K562 (cell line): Measurements from ENCODE around the gene TRAF7. TPM values are rescaled to one million over a fixed set of nuclear protein-coding genes. Genes with fewer than 3 reads are reported as not detected.

Source experiments
- DPF2 ChIP-seq: fragments of 450-650 bp; IDR thresholded peaks from 2 replicates; pipeline ENCODE4 v1.6.1; 2016
- FOXK2 ChIP-seq, 2 experiments: fragments of 450-650 bp; IDR thresholded peaks in 1 of 2; conservative IDR thresholded peaks in 1 of 2; 2 replicates each; pipeline ENCODE4 v1.6.1; 2016; ENCODE audit warnings: low read depth in 2 of 2, mild to moderate bottlenecking in 1 of 2
- GABPB2 ChIP-seq: fragments of 250-450 bp; sonication (Bioruptor Pico); conservative IDR thresholded peaks from 2 replicates; pipeline ENCODE4 v1.5.1; 2021; ENCODE audit warnings: mild to moderate bottlenecking
- HBP1 ChIP-seq: fragments of 450-650 bp; formaldehyde crosslinking; IDR thresholded peaks from 2 replicates; pipeline ENCODE4 v1.4.0; 2022; ENCODE audit warnings: missing genetic modification characterization
- MYC ChIP-seq, 2 experiments: fragments of 250-450 bp in 1 of 2; sonication (Bioruptor Pico) in 1 of 2; IDR thresholded peaks; 2 replicates each; pipeline versions ENCODE4 v1.5.1 to v1.6.1; 2012 to 2021; ENCODE audit warnings: low read depth in 2 of 2, borderline replicate concordance in 1 of 2, improper control_type of control experiment in 1 of 2, low read length in 1 of 2, mild to moderate bottlenecking in 1 of 2, moderate library complexity in 1 of 2
- NRF1 ChIP-seq, 2 experiments: fragments of 450-650 bp; IDR thresholded peaks in 1 of 2; conservative IDR thresholded peaks in 1 of 2; 2 replicates each; pipeline ENCODE4 v1.6.1; 2014; ENCODE audit warnings: mild to moderate bottlenecking in 2 of 2
- SAFB ChIP-seq: fragments of 200-400 bp; formaldehyde crosslinking; IDR thresholded peaks from 2 replicates; pipeline ENCODE4 v1.6.1; 2017; ENCODE audit warnings: low read depth, low read length, borderline replicate concordance
- SAP30 ChIP-seq: fragments of 200-600 bp; sonication (generic); IDR thresholded peaks from 2 replicates; pipeline ENCODE4 v1.6.1; 2012; ENCODE audit warnings: borderline replicate concordance, low read depth, mild to moderate bottlenecking, moderate library complexity, low read length, control low read depth, inconsistent platforms; ENCODE audit not compliant: insufficient read depth, poor library complexity, severe bottlenecking
- SPI1 ChIP-seq: IDR thresholded peaks from 2 replicates; pipeline ENCODE4 v1.6.1; 2011; ENCODE audit warnings: low read depth, low read length, control low read depth, borderline replicate concordance
- STAG1 ChIP-seq: sonication (generic); formaldehyde crosslinking; IDR thresholded peaks from 2 replicates; pipeline ENCODE4 v1.5.0; 2020; ENCODE audit warnings: missing genetic modification reagents, borderline replicate concordance
- TARDBP ChIP-seq: fragments of 450-650 bp; IDR thresholded peaks from 2 replicates; pipeline ENCODE4 v1.6.1; 2016
- VEZF1 ChIP-seq: fragments of 200-800 bp; sonication (Bioruptor generic); IDR thresholded peaks from 2 replicates; pipeline ENCODE4 v1.6.1; 2017; ENCODE audit warnings: missing genetic modification characterization, missing compliant biosample characterization
- ZNF318 ChIP-seq, 2 experiments: fragments of 450-650 bp; IDR thresholded peaks; 2 replicates each; pipeline ENCODE4 v1.6.1; 2016; ENCODE audit warnings: mild to moderate bottlenecking in 2 of 2, borderline replicate concordance in 1 of 2, low read depth in 1 of 2, moderate library complexity in 1 of 2
- ZNF76 ChIP-seq: fragments of 250-450 bp; sonication (Bioruptor Pico); IDR thresholded peaks from 2 replicates; pipeline ENCODE4 v1.4.0; 2020; ENCODE audit warnings: mild to moderate bottlenecking, moderate library complexity, borderline replicate concordance
- polyA plus RNA-seq, 8 experiments: library from polyadenylated mRNA; depleted of rRNA in 4 of 8; stranded (reverse) in 5 of 8; unstranded in 3 of 8; fragments of >200 nt; fragmentation: Nextera tagmentation in 2 of 8; fragmentation: Illumina TruSeq in 1 of 8; extraction: Ambion mirVana in 2 of 8; extraction: Trizol in 1 of 8; gene quantifications; 2 replicates each; pipeline versions ENCODE4 v1.2.1 to v1.2.3, GENCODE V29; 2011 to 2014; ENCODE audit warnings: inconsistent platforms in 1 of 8, missing spikeins in 1 of 8
- total RNA-seq, 7 experiments: library from RNA; depleted of rRNA in 6 of 7; stranded (reverse); fragments of >200 nt in 6 of 7; fragmentation: Illumina TruSeq in 2 of 7; extraction: Trizol in 2 of 7; gene quantifications; 2 replicates each; pipeline versions ENCODE4 v1.2.1 to v1.2.3, GENCODE V29; 2011 to 2021; ENCODE audit warnings: low replicate concordance in 1 of 7

Gene TRAF7
- total and polyA plus RNA-seq, 9 of the 15 experiments (the other 6 are each of a cell fraction or from before 2014, with no cell fraction given) = 1.1 to 113 (median 41.6) TPM

GRCh38 chr16:2155977-2156848, 631 bp downstream of the TRAF7 start (continued):
- TF ChIP-seq VEZF1 = peak; percentile 50
- peak; percentile 23; the same call in 1 of the 2 replicates for TF ChIP-seq SPI1
- TF ChIP-seq ZNF318 (IDR thresholded peaks at IDR 0.05; ENCODE audit: borderline replicate concordance in 1 of 2, low read depth in 1 of 2) = no peak
- no peak for TF ChIP-seq GABPB2
- 0 out of 4 replicates have a peak, but pooled peaks of 1 of the 2 experiments have one; percentile 31 for TF ChIP-seq FOXK2 (conservative IDR thresholded peaks at IDR 0.05 in 1 of 2, IDR thresholded peaks at IDR 0.05 in 1 of 2; ENCODE audit: low read depth in 2 of 2)
- TF ChIP-seq MYC (IDR thresholded peaks at IDR 0.05; ENCODE audit: low read depth, low read length) = 0 out of 2 replicates have a peak, but pooled peaks have one; percentile 10
- no peak for TF ChIP-seq MYC (CRISPR knock-in tag; IDR thresholded peaks at IDR 0.05; ENCODE audit: borderline replicate concordance, low read depth)
- TF ChIP-seq DPF2 = peak; percentile 38; the same call in 1 of the 2 replicates
- no peak for TF ChIP-seq NRF1 (conservative IDR thresholded peaks at IDR 0.05 in 1 of 2, IDR thresholded peaks at IDR 0.05 in 1 of 2)
- TF ChIP-seq ZNF76 (CRISPR knock-in tag) = 0 out of 2 replicates have a peak, but pooled peaks have one; percentile 27
- TF ChIP-seq TARDBP = no peak
- TF ChIP-seq STAG1 = 0 out of 2 replicates have a peak, but pooled peaks have one; percentile 29
- TF ChIP-seq SAFB = no peak
- TF ChIP-seq HBP1 (CRISPR knock-in tag) = no peak
- peak; percentile 65 for TF ChIP-seq SAP30
